Neural progenitor cell (in vitro differentiated cells): ENCODE measurements around the gene LIMK1. TPM values are rescaled to one million over a fixed set of nuclear protein-coding genes. Genes with fewer than 3 reads are reported as not detected.

ENCODE experiments used
- DNase-seq: peaks from one replicate; pipeline ENCODE4 v3.0.0-alpha.2; 2016; ENCODE audit warnings: low spot score
- H2AFZ ChIP-seq: fragments of 200-600 bp; sonication (generic); replicated peaks from 2 replicates; pipeline ENCODE4 v1.6.1; 2016; ENCODE audit warnings: antibody characterized with exemption
- H3F3A ChIP-seq: fragments of 200-600 bp; sonication (generic); 2 replicates; pipeline ENCODE4 v1.6.1; 2016; ENCODE audit warnings: antibody characterized with exemption, low read depth
- H3K27ac ChIP-seq: fragments of 200-600 bp; sonication (generic); 2 replicates; pipeline ENCODE4 v1.5.1; 2016; ENCODE audit warnings: mild to moderate bottlenecking
- H3K27me3 ChIP-seq: fragments of 200-600 bp; sonication (generic); 2 replicates; pipeline ENCODE4 v1.6.1; 2016; ENCODE audit warnings: mild to moderate bottlenecking, moderate library complexity
- H3K36me3 ChIP-seq: fragments of 200-600 bp; sonication (generic); 2 replicates; pipeline ENCODE4 v1.5.1; 2016
- H3K4me1 ChIP-seq: fragments of 200-600 bp; sonication (generic); 2 replicates; pipeline ENCODE4 v1.6.1; 2016; ENCODE audit warnings: mixed run types
- H3K4me2 ChIP-seq: fragments of 200-600 bp; sonication (generic); 2 replicates; pipeline ENCODE4 v1.6.1; 2016
- H3K4me3 ChIP-seq: fragments of 200-600 bp; sonication (generic); 2 replicates; pipeline ENCODE4 v1.5.1; 2016
- H3K79me2 ChIP-seq: fragments of 200-600 bp; sonication (generic); 2 replicates; pipeline ENCODE4 v1.6.1; 2016; ENCODE audit warnings: low read depth
- H3K9ac ChIP-seq: fragments of 200-600 bp; sonication (generic); 2 replicates; pipeline ENCODE4 v1.6.1; 2016
- H3K9me3 ChIP-seq: fragments of 200-600 bp; sonication (generic); 2 replicates; pipeline ENCODE4 v1.5.1; 2016; ENCODE audit warnings: low read depth
- H4K20me1 ChIP-seq: fragments of 200-600 bp; sonication (generic); 2 replicates; pipeline ENCODE4 v1.6.1; 2016; ENCODE audit warnings: low read depth
- H3K27ac Mint-ChIP-seq: 3 replicates; pipeline ENCODE4 v1.8.0; 2021; ENCODE audit warnings: mixed read lengths
- H3K27me3 Mint-ChIP-seq: 2 replicates; pipeline ENCODE4 v1.8.0; 2022; ENCODE audit warnings: low read depth, mild to moderate bottlenecking, inconsistent platforms, moderate library complexity, mixed read lengths; ENCODE audit not compliant: insufficient read depth
- H3K36me3 Mint-ChIP-seq: 3 replicates; pipeline ENCODE4 v1.8.0; 2021; ENCODE audit warnings: mixed read lengths
- H3K4me1 Mint-ChIP-seq: 3 replicates; pipeline ENCODE4 v1.8.0; 2021; ENCODE audit warnings: mixed read lengths
- H3K4me3 Mint-ChIP-seq: 3 replicates; pipeline ENCODE4 v1.8.0; 2021; ENCODE audit warnings: mild to moderate bottlenecking, moderate library complexity, mixed read lengths
- H3K9me3 Mint-ChIP-seq: 3 replicates; pipeline ENCODE4 v1.8.0; 2020; ENCODE audit warnings: mixed read lengths
- EZH2 ChIP-seq: fragments of 200-600 bp; sonication (generic); IDR thresholded peaks from 2 replicates; pipeline ENCODE4 v1.6.1; 2017; ENCODE audit warnings: antibody characterized with exemption, mild to moderate bottlenecking, moderate library complexity
- EZH2phosphoT487 ChIP-seq: fragments of 200-600 bp; sonication (generic); IDR thresholded peaks from 2 replicates; pipeline ENCODE4 v1.6.1; 2017; ENCODE audit warnings: antibody characterized with exemption
- total RNA-seq: library from RNA; depleted of rRNA; stranded (reverse); fragments of >200 nt; gene quantifications from 2 replicates; pipeline ENCODE4 v1.2.3, GENCODE V29; 2015; ENCODE audit warnings: low replicate concordance
- TF ChIP-seq, protein P1 (sequence below): fragments of 200-600 bp; sonication (generic); IDR thresholded peaks from 2 replicates; pipeline ENCODE4 v1.5.1; 2017; ENCODE audit warnings: antibody characterized with exemption, mild to moderate bottlenecking

Gene LIMK1
- total RNA-seq, 1 donor from 2014 or later: 29.9 TPM

DNA sequence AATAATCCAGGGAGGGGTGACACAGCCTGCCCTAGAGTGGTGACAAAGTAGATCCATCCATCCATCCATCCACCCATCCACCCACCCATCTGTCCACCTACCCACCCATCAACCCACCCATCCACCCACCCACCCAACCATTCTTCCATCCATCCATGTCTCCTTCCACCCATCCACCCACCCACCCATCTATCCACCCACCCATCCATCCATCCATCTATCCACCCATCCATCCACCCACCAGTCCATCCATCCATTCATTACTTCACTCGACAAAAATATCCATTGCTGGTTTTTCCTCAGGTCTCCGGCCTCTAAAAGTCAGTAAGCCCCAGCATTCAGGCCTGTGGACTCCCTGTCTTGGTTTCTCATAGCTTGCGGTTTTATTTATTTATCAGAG lies 12.5 kb upstream of the LIMK1 start:
- Histone ChIP-seq H3F3A (no peaks in the 10 kb centered on the region), H4K20me1 (no peaks in the 10 kb centered on the region), H3K4me3 (no peak overlapping the region), H3K79me2 (no peaks in the 10 kb centered on the region), H2AFZ (no peak overlapping the region), H3K4me2 (no peak overlapping the region), H3K9ac (no peak overlapping the region), H3K9me3 (no peaks in the 10 kb centered on the region), H3K4me1 (no peaks in the 10 kb centered on the region), H3K27me3 (no peaks in the 10 kb centered on the region), H3K27ac (no peak overlapping the region), H3K36me3 (no peaks in the 10 kb centered on the region)
- no peak for TF ChIP-seq EZH2phosphoT487
- TF ChIP-seq, protein P1, sequence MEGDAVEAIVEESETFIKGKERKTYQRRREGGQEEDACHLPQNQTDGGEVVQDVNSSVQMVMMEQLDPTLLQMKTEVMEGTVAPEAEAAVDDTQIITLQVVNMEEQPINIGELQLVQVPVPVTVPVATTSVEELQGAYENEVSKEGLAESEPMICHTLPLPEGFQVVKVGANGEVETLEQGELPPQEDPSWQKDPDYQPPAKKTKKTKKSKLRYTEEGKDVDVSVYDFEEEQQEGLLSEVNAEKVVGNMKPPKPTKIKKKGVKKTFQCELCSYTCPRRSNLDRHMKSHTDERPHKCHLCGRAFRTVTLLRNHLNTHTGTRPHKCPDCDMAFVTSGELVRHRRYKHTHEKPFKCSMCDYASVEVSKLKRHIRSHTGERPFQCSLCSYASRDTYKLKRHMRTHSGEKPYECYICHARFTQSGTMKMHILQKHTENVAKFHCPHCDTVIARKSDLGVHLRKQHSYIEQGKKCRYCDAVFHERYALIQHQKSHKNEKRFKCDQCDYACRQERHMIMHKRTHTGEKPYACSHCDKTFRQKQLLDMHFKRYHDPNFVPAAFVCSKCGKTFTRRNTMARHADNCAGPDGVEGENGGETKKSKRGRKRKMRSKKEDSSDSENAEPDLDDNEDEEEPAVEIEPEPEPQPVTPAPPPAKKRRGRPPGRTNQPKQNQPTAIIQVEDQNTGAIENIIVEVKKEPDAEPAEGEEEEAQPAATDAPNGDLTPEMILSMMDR: no peak
- TF ChIP-seq EZH2: no peak
- Mint-ChIP-seq H3K27ac (no peak overlapping the region), H3K4me1 (no peaks in the 10 kb centered on the region), H3K36me3 (no peaks in the 10 kb centered on the region), H3K27me3 (peaks cover 4% of the 10 kb centered on the region), H3K4me3 (no peak overlapping the region), H3K9me3 (no peaks in the 10 kb centered on the region)
- DNase-seq: no peak

GRCh38 chr7:74074770-74075169 lies 8.8 kb upstream of the LIMK1 start:
- Histone ChIP-seq H4K20me1 (no peaks in the 10 kb centered on the region), H2AFZ (no peak overlapping the region), H3K4me3 (no peak overlapping the region), H3K4me2 (no peak overlapping the region), H3K79me2 (no peaks in the 10 kb centered on the region), H3K27me3 (no peaks in the 10 kb centered on the region), H3K9ac (no peak overlapping the region), H3K36me3 (no peaks in the 10 kb centered on the region), H3F3A (no peaks in the 10 kb centered on the region), H3K4me1 (no peaks in the 10 kb centered on the region), H3K9me3 (no peaks in the 10 kb centered on the region), H3K27ac (no peak overlapping the region)
- no peak for DNase-seq
- TF ChIP-seq, protein P1: no peak
- TF ChIP-seq EZH2 (no peak), EZH2phosphoT487 (no peak)
- H3K36me3 Mint-ChIP-seq: no peaks in the 10 kb centered on the region
- H3K27ac Mint-ChIP-seq: no peak overlapping the region
- H3K4me1 Mint-ChIP-seq: peaks cover 12% of the 10 kb centered on the region
- H3K27me3 Mint-ChIP-seq: no peaks in the 10 kb centered on the region
- no peaks in the 10 kb centered on the region for H3K9me3 Mint-ChIP-seq
- no peak overlapping the region for H3K4me3 Mint-ChIP-seq

DNA sequence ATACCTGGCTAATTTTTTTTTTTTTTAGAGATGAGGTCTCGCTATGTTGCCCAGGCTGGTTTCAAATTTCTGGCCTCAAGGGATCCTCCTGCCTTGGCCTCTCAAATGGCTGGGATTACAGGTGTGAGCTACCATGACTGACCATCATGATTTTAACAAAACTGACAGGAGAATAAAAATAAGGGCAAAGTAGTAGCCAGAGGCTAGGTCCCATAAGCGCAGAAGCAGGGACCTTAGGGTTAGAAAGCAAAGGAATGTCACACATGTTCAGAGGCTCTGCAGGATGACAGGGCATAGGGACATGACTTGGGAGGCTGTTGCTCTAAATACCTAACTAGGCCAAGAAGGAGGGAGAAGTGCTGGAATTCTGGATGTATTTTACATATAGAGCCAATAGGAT lies 5.1 kb upstream of the LIMK1 start:
- H3K4me3 Mint-ChIP-seq: no peak overlapping the region
- H3K27me3 ChIP-seq: no peaks in the 10 kb centered on the region
- no peak overlapping the region for H3K27ac ChIP-seq
- no peak overlapping the region for H3K27ac Mint-ChIP-seq
- H3K9me3 Mint-ChIP-seq: no peaks in the 10 kb centered on the region
- no peaks in the 10 kb centered on the region for H3K79me2 ChIP-seq
- H3K4me3 ChIP-seq: no peak overlapping the region
- H3K4me2 ChIP-seq: no peak overlapping the region
- peaks cover 24% of the 10 kb centered on the region for H3K4me1 Mint-ChIP-seq
- H3F3A ChIP-seq: peaks cover 7% of the 10 kb centered on the region
- H4K20me1 ChIP-seq: no peaks in the 10 kb centered on the region
- DNase-seq: no peak
- TF ChIP-seq EZH2 (no peak), EZH2phosphoT487 (no peak)
- TF ChIP-seq, protein P1: no peak
- no peaks in the 10 kb centered on the region for H3K36me3 Mint-ChIP-seq
- H3K27me3 Mint-ChIP-seq: no peaks in the 10 kb centered on the region
- no peaks in the 10 kb centered on the region for H3K36me3 ChIP-seq
- H3K9me3 ChIP-seq: no peaks in the 10 kb centered on the region
- peaks cover 5% of the 10 kb centered on the region for H3K4me1 ChIP-seq
- H2AFZ ChIP-seq: no peak overlapping the region
- H3K9ac ChIP-seq: no peak overlapping the region

DNA sequence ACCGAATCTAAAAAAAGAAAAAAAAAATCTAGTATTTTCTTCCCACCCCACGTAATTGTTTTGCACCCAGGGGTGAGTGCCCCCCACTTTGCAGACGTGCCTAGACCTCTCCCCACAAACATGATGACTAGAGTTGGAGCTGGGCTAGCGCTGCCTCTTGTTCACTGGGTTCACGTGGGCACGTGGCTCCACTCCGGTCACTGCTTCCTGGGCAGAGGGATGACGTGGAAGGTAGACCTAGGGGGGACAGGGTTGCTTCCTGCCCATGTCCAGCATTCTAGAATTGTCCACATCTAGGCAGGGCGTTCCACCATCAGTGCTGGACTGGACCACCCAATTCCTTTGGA lies 861 bp upstream of the LIMK1 start:
- Mint-ChIP-seq H3K27ac (no peak overlapping the region), H3K4me3 (peak overlapping the region; percentile 86), H3K9me3 (no peaks in the 10 kb centered on the region), H3K4me1 (peaks cover 30% of the 10 kb centered on the region), H3K36me3 (peaks cover 5% of the 10 kb centered on the region), H3K27me3 (no peaks in the 10 kb centered on the region)
- H4K20me1 ChIP-seq: peaks cover 13% of the 10 kb centered on the region
- H3K27me3 ChIP-seq: no peaks in the 10 kb centered on the region
- peak overlapping the region; percentile 38 for H3K4me3 ChIP-seq
- peaks cover 13% of the 10 kb centered on the region for H3K79me2 ChIP-seq
- no peak for TF ChIP-seq EZH2
- TF ChIP-seq, protein P1: no peak
- no peak for TF ChIP-seq EZH2phosphoT487
- DNase-seq: no peak
- no peak overlapping the region for H3K27ac ChIP-seq
- H2AFZ ChIP-seq: no peak overlapping the region
- H3K4me2 ChIP-seq: peak overlapping the region; percentile 73
- H3K9me3 ChIP-seq: no peaks in the 10 kb centered on the region
- H3F3A ChIP-seq: peaks cover 7% of the 10 kb centered on the region
- peaks cover 12% of the 10 kb centered on the region for H3K4me1 ChIP-seq
- H3K9ac ChIP-seq: no peak overlapping the region
- no peaks in the 10 kb centered on the region for H3K36me3 ChIP-seq
